NB4 (cell line): Measurements from ENCODE around the gene DNAH17.

Experiments used
- DNase-seq: peaks from one replicate; pipeline ENCODE4 v3.0.0; 2010; ENCODE audit warnings: low read depth
- H3K4me3 ChIP-seq: one replicate; pipeline ENCODE4 v1.5.1; 2011; ENCODE audit warnings: mild to moderate bottlenecking, low read depth, low read length, moderate library complexity
- MYC ChIP-seq: IDR thresholded peaks from 2 replicates; pipeline ENCODE4 v1.6.1; 2011; ENCODE audit warnings: low read depth, low read length
- POLR2A ChIP-seq: IDR thresholded peaks from 2 replicates; pipeline ENCODE4 v1.6.1; 2011; ENCODE audit warnings: mild to moderate bottlenecking; ENCODE audit not compliant: insufficient read length; ENCODE audit errors: extremely low read depth
- TF ChIP-seq, protein P1 (sequence below): IDR thresholded peaks from 2 replicates; pipeline ENCODE4 v1.6.1; 2011; ENCODE audit warnings: low read depth, low read length
- TF ChIP-seq, protein P2 (sequence below): IDR thresholded peaks from one replicate; pipeline ENCODE4 v1.5.1; 2012; ENCODE audit warnings: low read depth, low read length

The DNAH17 gene

DNA sequence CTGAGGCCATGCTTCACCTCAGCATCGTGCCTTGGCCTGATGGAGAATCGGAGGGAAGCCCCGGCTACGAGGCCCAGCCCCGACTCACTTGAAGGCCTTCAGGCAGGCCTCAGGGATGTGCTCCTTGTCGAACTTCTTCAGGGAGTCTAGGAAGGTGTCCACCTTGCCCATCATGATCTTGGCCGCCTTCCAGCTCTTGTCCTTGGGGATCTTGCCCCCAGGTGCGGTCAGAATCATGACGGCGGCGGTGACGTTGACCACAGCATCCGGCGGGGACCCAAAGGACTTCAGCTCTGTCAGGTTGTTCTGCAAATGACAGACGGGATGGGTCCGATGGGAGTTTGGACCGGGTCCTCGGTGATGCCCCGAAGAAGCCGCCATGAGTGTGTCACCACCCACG lies 117.5 kb downstream of the DNAH17 start:
- no peak for DNase-seq
- TF ChIP-seq, protein P1, sequence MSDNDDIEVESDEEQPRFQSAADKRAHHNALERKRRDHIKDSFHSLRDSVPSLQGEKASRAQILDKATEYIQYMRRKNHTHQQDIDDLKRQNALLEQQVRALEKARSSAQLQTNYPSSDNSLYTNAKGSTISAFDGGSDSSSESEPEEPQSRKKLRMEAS = no peak
- TF ChIP-seq MYC = no peak
- no peak overlapping the region for H3K4me3 ChIP-seq

DNA sequence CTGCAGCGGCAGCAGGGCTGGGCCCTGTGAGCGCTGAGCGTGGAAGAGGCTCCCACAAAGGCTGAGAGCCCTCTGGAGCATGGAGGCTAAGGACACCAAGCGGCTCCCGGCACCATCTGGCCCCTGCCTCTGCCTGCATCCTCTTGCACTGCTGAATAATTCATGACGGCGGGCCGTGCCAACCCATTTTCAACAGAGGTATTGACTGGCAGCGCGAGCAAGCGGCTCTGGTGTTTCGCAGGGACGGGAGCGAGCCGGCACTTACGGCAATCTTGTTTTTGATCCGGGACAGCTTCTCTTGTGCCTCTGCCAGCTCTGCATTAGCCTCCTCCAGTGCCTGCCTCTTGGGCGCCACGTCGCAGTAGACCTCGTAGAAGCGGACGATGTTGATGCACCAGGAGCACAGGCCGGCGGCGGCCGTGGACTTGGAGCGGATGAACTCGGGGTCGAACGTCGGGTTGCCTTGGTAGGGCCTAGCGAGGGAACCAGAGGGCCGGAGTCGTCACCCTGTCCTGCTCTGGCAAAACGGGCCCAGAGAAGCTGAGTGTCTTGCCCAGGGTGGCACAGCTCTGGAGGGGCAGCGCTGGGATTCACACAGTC lies 118.4 kb downstream of the DNAH17 start:
- TF ChIP-seq MYC = no peak
- TF ChIP-seq, protein P1 = no peak
- no peak for DNase-seq
- H3K4me3 ChIP-seq = no peak overlapping the region

DNA sequence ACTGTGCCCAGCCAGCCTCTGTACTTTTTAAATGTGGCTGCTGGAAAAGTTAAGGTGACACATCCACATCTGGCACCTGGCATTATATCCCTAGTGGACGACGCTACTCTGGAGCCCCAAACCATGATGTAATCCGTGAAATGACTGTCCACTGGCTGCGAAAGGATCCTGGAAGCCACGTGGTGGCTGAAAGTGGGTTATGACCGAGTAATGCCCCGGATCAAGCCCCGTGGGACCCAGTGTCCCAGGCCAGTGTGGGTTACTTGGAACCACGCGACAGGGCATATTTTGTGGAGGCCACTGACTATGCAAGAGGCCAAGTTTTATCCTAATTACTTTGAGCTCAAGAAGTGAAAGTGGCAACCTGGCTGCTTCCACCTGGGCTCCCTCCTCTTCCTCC lies 119.1 kb downstream of the DNAH17 start:
- DNase-seq = no peak
- H3K4me3 ChIP-seq = no peak overlapping the region
- TF ChIP-seq, protein P1 = no peak
- no peak for TF ChIP-seq MYC
- TF ChIP-seq POLR2A = no peak
- TF ChIP-seq, protein P2, sequence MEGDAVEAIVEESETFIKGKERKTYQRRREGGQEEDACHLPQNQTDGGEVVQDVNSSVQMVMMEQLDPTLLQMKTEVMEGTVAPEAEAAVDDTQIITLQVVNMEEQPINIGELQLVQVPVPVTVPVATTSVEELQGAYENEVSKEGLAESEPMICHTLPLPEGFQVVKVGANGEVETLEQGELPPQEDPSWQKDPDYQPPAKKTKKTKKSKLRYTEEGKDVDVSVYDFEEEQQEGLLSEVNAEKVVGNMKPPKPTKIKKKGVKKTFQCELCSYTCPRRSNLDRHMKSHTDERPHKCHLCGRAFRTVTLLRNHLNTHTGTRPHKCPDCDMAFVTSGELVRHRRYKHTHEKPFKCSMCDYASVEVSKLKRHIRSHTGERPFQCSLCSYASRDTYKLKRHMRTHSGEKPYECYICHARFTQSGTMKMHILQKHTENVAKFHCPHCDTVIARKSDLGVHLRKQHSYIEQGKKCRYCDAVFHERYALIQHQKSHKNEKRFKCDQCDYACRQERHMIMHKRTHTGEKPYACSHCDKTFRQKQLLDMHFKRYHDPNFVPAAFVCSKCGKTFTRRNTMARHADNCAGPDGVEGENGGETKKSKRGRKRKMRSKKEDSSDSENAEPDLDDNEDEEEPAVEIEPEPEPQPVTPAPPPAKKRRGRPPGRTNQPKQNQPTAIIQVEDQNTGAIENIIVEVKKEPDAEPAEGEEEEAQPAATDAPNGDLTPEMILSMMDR = no peak

DNA sequence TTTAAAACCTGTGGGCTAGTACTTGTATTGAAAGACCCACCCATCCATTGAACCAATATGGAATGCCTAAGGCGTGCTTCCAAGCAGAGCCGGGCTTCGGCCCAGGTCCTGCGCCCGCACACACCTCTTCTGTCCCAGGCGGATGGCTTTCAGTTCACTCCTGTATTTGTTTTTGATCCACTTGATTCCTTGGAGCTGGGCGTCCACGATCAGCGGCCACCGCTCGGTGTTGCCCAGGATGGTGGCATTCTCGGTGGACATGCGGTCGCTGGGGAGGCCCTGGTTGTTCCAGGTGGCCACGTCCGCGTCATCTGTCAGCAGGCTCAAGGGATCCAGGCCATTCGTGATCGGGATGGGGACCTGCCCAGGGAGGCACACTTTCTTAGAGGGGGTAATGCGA lies 122.8 kb downstream of the DNAH17 start:
- DNase-seq = no peak
- no peak overlapping the region for H3K4me3 ChIP-seq
- TF ChIP-seq, protein P1 = no peak
- TF ChIP-seq MYC (no peak), POLR2A (no peak)
- TF ChIP-seq, protein P2 = no peak

DNA sequence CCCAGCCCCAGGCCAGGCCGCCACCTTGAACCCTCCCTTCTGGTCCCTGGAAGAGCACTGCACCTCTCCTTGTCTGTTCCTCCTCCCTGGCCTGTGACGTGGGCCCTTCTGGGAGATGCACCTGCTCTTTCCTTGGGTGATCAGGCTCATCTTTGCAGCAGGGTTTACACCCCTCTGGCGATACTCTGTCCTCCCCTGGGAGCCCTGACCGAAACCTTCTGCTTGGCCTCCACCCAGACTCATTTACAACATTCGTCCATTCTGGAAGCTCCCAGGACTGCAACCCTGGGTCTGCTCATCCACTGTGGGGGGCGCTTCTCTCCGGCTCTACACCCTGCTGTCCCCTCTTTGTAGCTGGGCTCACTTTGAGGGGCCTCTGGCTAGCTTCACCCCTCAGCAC lies 125.4 kb downstream of the DNAH17 start:
- no peak overlapping the region for H3K4me3 ChIP-seq
- TF ChIP-seq, protein P1 = no peak
- TF ChIP-seq MYC = no peak
- TF ChIP-seq, protein P2 = no peak
- no peak for TF ChIP-seq POLR2A
- no peak for DNase-seq

DNA sequence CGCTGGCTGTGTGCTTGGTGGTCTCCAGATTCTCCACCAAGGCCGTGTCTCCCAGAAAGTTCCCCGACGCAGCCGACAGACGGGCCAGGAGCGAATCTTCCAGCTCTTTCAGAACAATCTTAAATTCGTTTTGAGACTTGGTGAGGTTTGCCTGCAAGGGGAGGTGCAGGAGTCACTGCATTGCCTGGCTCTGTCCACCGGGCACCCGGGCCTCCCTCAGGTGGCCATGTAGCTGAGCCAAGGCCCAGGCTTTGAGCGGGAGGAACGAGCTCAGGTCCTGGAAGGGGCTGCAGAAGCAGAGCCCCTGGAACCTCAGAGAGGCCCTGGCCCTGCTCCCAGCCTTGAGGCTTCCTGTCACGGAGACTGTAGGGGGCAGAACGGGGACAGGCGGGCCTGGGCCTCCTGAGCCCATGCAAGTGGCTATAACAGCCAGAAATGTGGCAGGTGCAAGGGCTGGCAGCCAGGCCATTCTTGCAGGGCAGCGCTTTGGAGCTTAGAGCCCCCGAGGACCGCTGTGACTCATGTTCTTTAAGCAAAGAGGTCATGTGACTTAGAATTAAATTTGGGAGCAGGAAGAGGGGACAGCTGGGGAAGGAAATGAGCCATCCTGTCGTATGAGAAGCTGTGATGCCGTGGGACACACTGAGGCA lies 126.4 kb downstream of the DNAH17 start:
- peak; percentile 74 for DNase-seq
- TF ChIP-seq, protein P1 = peak; percentile 11; the same call in 1 of the 2 replicates
- TF ChIP-seq MYC = no peak
- H3K4me3 ChIP-seq = no peak overlapping the region

DNA sequence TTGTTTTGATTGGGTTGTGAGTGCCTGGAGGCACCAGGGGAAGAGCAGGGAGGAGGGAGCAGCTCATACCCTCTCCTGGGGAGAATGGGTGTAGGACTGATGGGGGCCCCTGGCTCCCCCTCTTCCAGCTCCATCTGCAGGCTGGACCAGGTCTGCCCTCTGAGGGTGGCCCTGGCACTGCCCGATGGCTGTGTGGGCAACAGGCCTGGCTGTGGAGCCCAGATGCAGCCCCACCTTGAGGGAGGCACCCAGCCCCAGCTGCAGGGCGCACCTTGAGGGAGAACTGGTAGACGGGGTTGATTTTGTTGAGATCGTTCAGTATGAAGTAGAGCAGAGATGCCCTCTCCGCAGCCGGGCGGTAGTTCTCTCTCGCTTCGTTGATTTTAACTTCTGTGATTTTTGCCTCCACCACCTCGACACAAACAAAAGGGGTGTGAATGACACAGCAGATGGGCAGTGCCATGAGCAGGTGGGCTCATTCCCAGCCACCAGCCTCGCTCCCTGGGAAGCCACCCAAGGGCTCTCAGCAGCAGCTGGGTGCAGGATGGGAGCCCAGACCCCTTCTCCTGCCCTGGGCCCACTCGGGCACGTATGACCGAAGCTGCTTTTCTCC lies 127.1 kb downstream of the DNAH17 start:
- DNase-seq = no peak
- no peak overlapping the region for H3K4me3 ChIP-seq
- TF ChIP-seq MYC = no peak
- TF ChIP-seq POLR2A = no peak
- TF ChIP-seq, protein P1 = no peak
